ENCODE measurements around the gene DNAAF3.

Gene DNAAF3

DNA sequence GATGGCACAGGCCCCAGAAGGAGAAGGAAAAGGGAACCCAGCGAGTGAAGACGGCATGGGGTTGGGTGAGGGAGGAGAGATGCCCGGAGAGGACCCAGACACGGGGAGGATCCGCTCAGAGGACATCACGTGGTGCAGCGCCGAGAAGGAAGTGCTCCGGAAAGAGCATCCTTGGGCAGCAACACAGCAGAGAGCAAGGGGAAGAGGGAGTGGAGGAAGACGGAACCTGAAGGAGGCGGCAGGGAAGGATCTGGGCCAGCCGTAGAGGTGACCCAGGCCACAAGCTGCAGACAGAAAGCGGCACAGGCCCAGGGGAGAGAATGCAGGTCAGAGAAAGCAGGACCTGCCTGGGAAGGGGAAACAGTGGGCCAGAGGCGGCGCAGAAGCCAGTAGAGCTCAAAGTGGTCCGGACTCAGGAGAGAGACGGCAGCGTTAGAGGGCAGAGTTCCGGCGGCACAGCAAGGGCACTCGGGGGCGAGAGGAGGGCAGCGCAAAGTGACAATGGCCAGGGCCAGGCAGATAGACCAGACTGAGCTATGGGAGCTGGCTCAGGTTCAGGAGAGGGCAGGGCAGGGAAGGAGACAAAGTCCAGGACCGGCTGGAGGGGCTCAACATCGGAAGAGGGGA, 50.1 kb downstream of the DNAAF3 start:
- DNase-seq (ENCODE audit: low read depth) = peak; percentile 34

DNA sequence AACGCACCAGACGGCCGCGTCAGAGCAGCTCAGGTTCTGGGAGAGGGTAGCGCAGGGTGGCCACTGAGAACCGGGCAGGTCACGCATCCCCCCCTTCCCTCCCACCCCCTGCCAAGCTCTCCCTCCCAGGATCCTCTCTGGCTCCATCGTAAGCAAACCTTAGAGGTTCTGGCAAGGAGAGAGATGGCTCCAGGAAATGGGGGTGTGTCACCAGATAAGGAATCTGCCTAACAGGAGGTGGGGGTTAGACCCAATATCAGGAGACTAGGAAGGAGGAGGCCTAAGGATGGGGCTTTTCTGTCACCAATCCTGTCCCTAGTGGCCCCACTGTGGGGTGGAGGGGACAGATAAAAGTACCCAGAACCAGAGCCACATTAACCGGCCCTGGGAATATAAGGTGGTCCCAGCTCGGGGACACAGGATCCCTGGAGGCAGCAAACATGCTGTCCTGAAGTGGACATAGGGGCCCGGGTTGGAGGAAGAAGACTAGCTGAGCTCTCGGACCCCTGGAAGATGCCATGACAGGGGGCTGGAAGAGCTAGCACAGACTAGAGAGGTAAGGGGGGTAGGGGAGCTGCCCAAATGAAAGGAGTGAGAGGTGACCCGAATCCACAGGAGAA, 50.9 kb downstream of the DNAAF3 start:
- DNase-seq (ENCODE audit: low read depth) = no peak

- DNase-seq (ENCODE audit: low read depth) = no peak
Measured at GRCh38 chr19:55114566-55115145, 51.8 kb downstream of the DNAAF3 start.

GRCh38 chr19:55113570-55114039, 52.8 kb downstream of the DNAAF3 start:
- peak; percentile 34 for DNase-seq (ENCODE audit: low read depth)

DNA sequence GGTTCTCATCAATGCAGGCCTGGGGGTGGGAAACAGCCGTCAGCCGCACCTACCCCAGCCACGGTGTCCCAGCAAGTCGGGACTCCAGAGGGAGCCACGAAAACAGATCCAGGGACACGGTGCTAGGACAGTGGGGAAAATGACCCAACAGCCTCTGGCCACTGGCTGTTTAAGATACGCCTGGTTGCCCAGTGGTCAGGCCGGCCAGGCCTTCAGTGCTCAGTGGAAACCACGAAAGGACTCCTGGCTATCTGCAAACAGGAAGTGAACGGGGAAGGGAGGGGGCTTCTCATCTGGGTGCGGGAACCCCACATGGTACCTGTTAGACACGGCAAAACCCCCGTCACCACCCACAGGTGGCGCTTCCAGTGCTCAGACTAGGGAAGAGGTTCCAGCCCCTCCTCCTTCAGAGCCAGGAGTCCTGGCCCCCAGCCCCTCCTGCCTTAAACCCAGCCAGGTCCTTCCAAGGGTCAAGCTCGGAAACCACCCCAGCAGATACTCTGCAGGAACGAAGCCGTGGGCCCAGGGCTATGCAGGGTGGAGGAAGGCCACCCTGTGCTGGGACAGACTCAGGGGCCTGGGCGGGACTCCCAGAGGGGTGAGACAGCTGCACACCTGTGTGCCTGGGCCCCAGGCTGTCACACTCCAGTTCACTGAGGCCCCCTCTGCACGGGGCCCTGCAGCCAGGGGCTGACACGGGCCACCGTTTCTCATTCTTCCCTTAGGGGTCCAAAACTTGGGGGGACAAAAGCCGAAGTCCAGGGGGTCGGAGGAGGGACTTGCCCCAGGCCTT, 53.4 kb downstream of the DNAAF3 start:
- no peak for DNase-seq (ENCODE audit: low read depth)

GRCh38 chr19:55112246-55112776, 54.1 kb downstream of the DNAAF3 start:
- no peak for DNase-seq (ENCODE audit: low read depth)

DNA sequence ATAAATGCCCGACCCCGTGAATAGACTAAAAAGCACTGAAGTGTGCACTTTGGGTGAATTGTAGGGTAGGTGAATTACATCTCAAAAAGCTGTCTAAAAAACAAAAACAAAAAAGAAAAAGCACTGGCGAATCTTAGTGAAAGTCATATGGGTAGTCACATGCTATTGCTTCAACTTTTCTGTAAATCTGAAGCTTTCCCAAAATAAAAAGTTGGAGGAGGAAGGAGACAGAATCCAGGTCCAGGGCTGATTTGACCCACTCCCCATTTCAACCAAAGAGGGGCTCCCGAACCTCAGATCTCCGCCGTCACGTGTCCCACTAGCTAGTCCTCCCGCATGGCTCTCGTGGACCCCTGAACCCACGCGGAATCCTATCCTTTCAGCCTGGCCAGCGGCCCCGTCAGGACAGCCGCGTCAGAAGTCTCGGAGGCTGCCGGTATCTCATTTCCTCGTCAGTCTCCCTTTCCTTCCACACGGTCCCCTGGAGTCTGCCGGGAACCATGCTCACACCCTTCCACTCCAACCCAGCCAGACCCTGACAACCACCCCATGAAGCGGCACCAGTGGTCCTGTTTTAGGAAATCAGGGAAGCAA, 55.1 kb downstream of the DNAAF3 start:
- DNase-seq (ENCODE audit: low read depth) = no peak

GRCh38 chr19:55109527-55110291, 56.7 kb downstream of the DNAAF3 start:
- DNase-seq (ENCODE audit: low read depth) = no peak
